Pons (tissue), 1 donor: ENCODE results near the gene QSOX2.

Source experiments
- DNase-seq: peaks from one replicate; pipeline ENCODE4 v3.0.0-alpha.2; 2016; ENCODE audit warnings: low spot score

QSOX2 gene

DNA sequence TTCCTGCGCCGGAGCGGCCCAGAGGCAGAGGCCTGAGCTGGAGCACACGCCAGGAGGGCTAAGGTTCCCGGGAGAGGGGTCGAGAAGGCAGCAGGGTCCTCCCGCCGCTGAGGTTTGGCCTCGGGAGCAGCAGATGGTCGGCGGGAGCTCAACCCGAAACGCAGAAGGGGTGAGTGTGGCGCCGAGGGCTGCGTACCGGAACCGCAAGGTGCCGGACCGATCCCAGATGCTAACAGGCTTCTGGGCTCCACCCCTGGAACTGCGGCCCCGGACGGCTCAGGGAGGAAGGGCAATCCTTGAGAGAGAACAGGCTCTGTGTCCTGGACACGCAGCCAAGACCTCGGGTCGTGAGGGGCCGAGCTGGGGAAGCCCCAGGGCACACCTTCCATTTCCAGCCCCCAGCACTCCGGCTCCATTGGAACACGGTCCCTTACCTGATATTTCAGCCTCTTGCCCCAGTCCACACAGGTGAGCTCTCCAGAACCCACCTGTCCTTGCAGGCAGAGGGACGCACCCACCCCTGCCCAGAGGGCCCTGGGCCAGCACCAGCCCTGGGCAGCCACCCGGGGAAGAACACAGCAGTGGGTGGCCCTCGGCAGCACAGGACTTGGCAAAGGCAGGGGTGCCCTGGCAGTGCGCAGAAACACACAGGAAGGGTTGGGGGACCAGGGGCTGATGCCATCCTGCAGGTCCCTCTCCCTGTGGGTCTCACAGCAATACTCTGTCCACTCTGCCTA, 42.0 kb downstream of the QSOX2 start:
- DNase-seq = no peak

DNA sequence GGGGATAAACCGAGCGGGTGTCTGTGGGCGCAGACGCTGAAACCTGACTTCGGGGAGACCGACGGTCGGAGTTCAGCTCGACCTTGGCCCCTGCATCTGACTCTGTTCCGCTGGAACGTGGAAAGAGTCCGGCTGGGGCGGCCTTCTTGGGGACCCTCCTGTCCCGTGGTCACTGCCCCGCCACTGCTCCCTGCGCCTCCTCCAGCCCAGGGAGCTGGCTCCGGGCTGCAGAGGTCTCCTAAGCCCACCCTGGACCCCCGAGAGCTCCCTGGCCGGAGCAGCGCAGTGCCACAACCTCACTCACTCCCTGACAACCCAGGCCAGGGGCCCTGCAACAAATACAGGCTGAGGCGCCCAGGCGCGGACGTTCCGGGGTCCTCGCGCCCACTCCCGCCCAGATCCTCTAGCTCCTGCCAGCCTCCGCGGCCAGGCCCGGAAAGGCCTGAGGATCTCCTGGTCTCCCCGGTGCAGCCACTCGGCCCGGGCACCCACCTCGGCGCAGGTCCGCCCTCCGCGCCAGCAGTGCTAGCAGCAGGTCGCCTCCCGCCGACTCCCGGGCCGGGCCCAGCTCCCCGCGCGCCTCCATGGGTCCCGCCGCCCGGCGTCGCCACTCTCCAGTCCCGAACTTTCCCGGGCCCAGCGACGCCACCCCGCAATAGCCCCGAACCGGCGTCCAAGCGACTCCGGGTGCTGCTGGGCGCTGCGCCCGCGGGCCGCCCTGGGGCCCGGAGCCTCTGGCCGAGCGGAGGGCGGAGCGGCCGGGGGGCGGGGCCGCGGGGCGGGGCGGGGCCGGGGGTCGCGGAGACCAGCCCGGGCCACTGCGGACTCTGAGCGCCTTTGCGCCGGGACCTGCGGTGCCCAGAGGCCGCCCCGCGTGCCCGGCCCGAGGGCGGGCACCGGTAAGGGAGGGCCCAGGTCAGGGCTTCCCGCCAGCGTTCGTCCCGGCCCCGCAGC, 42.9 kb downstream of the QSOX2 start:
- no peak for DNase-seq

DNA sequence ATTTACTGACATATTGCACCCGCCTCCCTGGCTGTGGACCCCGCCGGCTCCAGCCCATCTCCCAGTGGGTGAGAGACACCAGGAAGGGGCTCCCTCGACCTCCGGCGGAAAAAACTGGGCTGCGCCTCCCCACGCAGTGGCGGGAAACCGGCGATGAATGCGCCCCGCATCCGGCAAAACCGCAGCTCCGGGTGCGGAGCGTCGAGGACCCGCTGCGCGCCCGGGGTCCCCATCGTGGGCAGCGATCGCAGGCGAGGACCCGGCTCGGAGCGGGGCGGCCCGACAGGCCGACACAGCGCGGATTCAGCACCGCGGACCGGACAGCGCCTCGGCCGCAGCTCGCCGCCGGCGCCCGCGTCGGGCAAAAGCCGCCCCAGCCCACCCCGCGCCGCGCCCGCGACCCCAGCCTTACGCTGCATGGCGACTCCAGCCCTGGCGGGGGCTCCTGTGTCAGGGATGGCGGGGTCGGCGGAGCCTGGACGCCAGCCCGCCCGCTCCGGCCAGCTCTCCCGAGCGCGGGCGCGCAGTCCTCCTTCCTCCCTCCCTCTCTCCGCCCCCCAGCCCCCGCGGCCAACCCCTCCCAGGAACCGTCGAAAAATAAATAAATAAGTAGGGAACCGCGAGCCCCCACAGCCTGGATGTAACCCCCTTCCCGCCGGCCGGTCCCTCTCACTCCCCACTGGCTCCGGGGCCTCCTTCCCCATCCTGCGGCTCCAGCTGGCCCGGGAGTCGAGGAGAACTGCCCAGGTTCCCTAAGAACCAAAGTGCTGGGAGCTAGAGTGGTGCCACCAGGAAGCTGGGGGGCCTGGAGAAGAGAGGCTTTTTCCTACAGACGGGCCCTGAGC, 43.8 kb downstream of the QSOX2 start:
- no peak for DNase-seq

DNA sequence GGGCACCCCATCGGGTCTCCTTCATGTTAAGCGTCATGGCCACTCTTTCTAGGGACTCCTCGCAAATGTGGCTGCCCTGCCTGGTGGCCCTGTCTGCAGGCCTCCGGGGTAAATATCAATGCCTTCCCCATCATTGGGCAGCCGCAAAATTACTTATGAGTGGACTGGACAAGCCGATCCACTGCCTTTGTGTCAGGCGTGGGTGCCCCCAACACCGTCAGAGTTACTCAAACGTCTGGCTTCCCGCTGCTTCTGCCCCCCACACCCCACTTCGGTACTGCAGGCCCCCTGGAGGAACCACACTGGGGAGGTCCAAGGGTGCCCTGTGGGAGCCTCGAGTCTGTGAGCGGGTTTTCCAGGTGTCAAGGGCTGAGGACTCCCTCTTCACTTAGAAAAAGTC, 44.4 kb downstream of the QSOX2 start:
- no peak for DNase-seq

DNA sequence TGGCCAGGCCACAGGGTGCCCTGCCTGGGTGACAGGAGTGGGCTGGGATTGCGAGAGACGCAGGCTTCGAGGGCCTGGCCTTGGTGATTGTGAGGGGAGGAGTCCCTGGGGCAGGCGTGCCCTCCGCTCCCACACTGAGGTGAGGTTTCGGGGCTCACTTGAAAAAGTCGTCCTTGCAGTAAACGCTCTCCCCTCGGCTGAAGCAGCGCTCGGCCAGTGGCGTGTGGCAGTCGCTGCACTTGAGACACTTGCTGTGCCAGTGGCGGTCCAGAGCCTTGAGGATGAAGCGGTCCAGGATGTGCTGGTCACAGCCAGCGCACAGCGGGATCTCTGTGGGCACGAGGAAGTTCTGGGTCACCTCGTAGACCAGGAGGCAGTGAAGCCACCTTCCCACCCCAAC, 45.2 kb downstream of the QSOX2 start:
- DNase-seq = no peak

DNA sequence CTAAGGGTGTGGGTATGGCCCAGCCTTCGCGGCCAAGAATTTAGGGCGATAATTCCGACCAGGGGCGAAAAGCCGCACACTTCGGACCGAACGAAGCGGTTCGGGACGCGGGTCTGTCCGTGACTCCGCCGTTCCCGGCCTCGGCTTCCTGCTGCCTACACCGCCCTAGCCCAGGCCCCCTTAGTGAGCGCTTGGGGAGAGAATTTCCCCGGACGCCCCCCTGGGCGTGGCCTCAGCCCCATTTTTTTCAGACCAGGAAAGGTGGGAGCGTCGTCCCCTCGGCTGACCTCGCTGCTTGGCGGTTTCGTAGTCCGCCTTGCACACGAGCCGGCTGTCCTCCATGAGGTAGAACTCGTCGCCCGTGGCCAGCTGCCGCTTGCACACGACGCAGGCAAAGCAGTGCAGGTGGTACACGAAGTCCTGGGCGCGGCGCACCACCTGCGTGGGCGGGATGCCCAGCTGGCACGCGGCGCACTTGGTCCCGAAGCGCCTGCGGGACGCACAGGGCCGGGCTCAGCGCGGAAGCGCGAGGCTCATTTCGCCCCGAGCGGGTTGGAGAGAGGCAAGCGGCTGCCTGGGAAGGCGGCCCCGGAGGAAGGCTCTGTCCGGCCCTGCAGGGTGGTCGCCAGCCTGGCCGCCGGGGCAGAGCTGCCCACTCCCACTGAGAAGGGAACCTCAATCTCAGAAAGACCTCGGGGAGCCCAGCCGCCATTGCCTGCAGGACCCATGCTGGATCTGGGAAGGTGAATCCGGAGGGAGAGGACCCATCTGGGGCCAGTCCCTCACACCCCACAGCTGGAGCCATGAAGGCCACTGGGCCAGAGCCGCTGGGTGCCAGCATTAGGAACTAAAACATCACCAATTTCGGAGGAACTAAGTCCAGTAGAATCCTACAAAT, 46.0 kb downstream of the QSOX2 start:
- no peak for DNase-seq

DNA sequence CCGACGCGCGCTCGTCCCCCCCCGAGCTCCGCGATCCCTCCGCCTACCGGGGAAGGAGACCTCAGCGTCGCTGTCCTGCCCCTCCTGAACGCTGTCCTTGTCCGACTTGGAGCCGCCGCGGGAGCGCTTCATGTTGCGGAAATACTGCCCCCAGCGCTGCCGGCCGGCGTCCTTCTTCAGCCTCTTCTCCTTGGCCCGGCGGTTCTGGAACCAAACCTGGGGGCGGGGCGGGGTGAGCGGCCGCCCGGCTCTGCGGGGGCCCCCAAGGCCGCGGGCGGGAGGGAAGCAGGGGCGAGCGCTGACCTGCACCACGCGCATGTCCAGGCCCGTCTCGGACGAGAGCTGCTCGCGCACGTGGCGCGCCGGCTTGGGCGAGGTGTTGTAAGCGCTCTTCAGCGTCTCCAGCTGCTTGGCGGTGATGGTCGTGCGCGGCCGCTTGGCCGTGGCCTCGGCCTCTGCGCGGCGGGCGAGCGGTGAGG, 47.0 kb downstream of the QSOX2 start:
- DNase-seq = no peak

DNA sequence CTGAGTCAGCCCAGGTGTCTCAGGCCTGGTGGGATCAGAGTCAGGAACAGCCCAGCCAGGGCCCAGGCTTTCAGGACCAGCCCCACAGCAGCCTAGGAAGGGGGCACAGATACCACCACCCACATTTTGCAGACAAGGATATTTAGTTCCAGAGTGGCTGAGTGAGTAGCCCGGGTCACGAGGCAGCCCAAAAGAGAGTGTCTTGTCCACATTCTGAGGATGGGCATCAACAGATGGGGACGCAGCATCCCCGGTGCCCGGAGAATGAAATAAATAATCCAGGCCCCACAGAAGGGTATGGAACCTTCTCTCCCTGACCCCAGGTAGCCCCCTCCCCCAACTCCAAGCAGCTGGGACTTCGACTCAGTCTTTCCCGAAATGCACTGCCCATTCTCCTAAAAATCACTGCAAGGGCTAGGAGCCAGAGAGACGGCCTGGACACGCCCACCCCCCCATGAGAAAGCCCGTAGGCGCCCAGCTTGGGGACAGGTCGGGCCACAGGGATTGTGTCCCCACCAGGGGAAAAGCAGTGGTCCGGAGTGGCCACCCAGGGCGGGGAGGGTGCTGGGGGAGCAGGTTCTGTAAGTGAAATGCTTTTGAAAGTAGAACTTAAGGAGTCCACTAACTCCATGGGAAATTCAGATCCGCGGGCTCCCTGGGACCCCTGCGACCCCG, 47.5 kb downstream of the QSOX2 start:
- no peak for DNase-seq

DNA sequence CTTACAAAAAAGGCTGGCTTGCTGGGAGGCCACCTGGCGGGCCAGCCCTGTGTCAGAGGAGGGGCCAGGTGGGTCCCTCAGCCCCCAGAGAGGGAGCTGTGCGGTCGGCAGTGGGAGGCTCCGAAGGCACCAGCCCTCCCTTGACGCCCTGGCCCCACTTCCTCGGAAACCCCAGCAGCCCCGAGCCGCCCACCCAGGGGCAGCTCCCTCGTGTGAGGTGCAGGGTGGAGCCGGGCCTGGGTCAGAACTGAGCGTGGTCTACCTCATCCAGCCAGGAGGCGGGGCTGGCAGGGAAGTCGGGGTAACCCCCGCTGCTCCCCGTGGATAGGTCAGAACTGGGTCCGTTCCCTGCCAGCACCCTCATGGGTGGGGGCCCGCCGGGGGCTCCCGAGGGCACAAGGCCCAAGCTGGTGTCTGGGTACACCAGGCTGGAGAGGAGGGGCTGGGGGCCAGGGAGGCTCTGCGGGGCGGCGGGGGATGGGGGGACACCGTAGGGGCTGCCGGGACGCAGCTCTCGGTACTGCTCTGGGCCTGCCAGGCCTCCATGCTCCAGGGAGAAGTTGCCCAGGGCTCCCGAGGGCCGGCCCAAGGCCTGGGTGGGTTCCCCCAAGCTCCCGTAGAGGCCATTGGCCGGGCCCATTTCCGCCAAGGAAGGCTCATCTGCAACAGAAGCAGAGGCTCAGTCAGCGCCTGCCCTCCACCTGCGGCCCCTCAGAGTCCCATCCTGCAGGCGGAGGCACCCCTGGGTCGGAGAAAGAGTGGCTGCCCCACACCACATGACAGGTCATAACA, 48.3 kb downstream of the QSOX2 start:
- DNase-seq = no peak

DNA sequence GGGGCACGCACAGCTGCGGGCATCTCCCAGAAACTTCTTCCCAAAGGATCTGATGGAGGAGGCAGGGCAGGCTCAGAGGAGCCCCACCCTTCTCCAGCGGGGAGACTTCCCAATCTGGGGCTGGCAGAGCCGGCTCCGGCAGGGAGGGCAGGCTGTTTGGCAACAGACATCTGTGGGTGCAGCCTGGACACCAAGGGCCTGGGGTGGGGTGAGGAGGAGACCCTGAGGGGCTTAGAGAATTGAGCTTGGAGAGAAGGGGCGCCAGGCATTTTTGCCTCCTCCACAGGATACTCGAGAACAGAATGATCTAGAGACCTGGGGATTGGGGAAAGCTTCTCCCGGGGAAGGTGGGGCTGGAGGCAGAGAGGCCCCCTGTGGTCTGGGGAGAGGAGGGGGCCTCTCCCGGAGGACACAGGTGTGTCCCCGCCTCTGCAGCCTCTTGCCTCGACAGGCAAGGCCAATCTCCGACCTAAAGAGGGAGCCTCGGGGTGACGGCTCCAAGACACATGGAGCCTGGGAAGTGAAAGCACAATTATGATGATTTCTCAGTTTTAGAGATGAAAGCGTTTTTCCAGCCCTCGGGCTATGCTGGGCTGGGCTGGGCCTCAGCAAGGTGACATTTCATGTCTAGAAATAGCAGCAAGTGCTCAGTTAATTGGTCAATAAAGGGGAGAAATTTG, 49.1 kb downstream of the QSOX2 start:
- no peak for DNase-seq

DNA sequence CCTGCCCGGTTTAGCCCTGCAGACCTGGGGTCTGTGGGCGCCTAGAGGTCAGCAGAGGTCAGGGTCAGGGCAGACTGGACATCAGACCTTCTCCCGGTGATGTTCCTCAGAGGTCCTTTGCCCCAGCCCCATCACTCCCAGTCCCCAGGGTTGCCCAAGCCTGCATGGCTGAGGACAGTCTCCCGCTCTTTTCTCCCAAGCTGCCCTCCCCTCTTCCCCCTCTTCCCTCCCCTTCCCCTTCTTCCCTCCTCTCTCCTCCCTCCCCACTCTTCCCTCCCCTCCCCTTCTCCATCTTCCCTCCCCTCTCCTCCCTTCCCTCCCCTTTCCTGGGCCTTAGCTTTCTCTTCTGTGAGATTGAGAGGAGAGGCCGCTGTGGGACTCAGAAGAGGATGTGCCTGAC, 51.1 kb downstream of the QSOX2 start:
- DNase-seq = no peak

DNA sequence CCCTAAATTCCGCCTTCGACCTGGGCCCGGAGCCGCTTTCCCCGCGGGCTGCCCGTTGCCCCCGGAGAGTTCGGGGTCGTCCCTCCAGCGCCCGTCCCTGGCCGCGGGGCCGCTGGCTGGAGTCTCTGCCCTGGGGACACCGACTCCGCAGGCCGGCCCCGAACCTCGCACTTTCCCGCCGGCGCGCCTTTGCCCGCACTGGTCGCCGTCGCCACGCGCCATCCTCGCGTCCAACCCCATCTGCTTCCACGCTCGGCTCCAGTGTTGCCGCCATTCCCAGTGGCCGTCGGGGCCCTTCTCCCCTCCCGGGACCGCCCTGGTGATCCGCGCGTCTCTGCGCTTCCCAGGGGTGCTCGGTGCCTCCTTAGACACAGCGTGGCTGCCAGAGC, 51.7 kb downstream of the QSOX2 start:
- DNase-seq = no peak

DNA sequence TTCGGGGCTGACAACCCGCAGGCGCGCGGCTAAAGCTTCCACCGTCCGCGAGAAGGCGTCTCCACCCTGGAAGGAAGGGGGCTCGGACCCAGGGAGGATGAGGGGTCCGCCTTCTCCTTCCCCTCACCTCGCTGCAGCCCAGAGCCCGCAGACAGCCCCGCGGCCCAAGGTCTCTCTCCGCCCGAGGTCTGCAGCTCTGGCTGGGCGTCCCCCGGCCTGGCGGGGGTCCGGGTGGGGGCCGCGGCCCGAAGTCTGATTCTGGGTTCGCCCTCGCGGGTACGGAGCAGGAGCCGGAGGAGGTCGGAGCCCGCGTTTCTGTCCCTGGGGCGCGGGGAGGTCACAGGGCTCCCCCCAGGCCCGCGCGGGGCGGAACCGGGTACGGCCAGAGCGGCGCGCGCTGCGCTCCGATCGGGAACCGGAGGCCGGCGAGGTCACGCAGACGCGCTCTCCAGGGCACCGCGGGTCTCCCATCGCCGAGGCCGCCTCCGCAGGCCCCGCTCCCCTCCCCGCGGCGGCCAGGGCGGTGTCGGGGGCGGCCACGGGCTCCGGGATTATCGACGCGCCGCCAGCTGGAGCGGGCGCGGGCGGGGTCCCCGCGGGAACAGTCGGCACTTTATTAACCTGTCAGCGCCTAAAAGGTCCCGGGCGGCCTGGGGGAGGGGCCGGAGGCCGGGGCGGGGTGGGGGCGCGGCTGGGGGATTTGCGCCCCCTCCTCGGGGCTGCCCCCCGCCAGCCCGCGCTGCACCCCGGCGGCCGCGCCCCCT, 52.3 kb downstream of the QSOX2 start:
- DNase-seq = no peak

DNA sequence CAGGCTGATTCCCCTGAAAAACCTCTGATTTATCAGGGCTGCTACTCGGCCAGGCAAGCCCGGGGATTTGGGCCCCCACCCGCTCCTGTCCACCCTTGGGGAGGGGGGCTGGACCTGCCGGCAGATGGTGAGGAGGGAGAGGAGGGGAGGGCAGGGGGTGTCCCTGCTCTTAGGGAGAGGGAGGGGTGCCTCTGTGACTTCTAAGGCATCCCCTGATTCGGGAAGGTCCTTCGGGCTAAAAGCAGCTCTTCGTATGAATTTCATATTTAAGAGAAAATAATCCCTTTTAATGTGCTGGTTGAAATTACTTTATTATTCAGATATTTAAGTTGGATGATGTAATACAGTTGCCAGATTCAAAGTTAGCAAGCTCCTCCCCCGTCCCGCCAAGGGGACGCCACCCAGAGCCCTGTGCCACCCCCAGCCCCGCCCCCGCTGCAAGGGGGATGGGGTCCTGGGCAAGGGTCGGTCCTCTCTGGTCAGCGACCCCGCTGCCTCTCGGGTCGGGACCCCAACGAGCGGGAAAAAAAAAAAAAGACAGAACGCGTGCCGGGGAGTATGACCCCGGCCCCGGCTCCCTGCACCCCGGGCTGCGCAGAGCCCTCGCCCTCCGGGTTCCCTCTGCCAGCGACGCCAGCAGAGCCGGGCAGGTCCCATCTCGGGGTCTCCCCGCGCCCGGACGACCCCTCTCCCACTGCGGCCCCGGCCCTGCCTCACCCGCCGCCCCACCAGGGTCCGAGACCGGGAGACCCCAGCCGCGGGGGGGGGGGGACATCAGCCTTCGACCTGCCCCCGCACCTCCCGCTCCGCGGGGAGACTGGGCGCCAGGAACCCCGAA, 53.1 kb downstream of the QSOX2 start:
- DNase-seq = no peak

DNA sequence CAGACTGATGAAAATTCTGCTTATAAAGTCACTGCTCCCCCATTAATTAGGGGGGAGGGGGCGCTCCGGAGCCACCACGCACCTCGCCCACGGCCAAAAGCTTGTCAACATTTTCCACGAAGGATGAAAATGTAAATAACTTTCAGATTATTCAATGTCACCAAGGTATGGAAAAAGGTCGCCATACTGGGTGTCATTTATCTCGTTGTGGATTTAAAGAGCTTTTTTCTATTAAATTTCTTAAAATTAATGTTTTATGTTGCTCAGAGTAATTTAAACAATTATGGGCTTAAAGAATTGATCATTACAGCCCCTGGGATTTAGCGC, 53.7 kb downstream of the QSOX2 start:
- DNase-seq = no peak

DNA sequence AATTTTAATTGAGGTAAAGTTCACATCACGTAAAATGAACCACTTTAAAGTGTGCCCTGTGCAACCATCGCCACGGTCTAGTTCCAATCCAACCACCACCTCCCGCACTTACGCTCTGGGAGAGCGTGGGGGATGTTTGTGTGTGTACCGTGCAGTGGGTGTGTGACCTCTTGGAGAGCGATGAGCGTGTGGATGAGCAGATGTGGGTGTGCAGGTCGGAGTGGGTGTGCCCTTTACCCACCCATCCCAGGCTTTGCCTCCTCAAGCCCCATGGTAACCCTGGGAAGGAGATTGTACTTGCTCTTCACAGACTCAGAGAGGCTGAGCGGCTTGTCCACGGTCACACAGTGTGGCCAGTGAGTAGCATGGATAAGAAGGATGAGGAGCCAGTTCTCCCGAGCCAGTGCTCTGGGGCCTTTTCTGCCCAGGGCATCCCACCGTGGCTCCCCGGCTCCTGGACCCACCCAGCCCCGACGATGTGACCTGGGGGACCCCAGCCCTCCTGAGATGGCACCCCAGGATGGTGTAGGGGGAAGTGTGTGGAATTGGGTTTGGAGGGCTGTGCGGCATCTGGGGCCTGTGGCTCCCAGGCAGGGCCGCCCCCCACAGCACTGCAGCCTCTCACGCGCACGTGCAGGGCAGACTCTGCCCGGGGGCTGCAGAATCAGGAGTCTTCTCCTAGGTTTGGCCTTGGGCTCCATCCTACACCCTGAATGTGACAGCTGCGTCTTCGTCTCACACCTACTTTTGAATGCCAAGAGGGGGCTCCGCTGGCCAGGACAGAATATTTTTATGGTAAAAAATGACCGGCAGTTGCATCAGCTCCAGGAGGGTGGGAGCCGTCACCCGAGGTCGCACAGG, 54.3 kb downstream of the QSOX2 start:
- DNase-seq = no peak

DNA sequence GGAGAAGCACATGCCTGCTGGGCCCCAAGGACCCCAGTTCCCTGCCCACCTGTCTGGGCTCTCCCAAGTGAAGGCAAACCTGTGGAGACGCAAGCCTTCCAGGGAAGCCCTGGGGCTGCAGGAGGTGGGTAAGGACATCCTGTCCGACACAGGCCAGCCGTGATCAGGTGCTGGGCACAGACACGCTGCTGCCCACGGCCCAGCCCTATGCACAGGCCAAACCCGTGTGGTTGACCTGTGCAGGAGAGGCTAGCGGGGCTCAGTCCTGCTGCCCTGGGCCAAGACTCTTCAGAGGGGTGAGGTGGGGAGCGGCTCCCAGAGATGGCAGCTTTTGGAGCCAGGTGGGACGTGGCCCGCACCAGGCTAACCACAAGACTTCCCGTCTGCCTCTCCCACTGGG, 55.0 kb downstream of the QSOX2 start:
- DNase-seq = no peak
